Hippocampal formation (tissue), 2 donors: ENCODE results near the gene HP1BP3.
"Not testable (repeated sequence)": the region's sequence is repeated elsewhere in the genome, so short reads cannot be mapped to it uniquely, and the experiment has no call there.

Source experiments
- DNase-seq, 2 donors: peaks; one replicate each; lab custom pipeline; 2025; lab: John Stamatoyannopoulos, UW

The HP1BP3 gene

GRCh38 chr1:20787029-20787839 is at the start of gene HP1BP3:
HP1BP3 (minus strand) TSS chr1:20787307; CDS start chr1:20780440, 6,867 bp downstream.
- peak; percentile 52 to 73 for DNase-seq

GRCh38 chr1:20836230-20836629 is 49.1 kb upstream of the HP1BP3 start:
- DNase-seq: no peak

- DNase-seq: no peak
These were observed 47.7 kb upstream of the HP1BP3 start for GRCh38 chr1:20834780-20835179.

- no peak for DNase-seq
These were observed 47.1 kb upstream of the HP1BP3 start for GRCh38 chr1:20834192-20834591.

GRCh38 chr1:20830378-20830777 is 43.3 kb upstream of the HP1BP3 start:
- no peak for DNase-seq

GRCh38 chr1:20829946-20830345 is 42.8 kb upstream of the HP1BP3 start:
- no peak for DNase-seq

- no peak for DNase-seq
These were observed 42.4 kb upstream of the HP1BP3 start for GRCh38 chr1:20829531-20829930.

- no peak for DNase-seq
These were observed 36.7 kb upstream of the HP1BP3 start for GRCh38 chr1:20823845-20824244.

GRCh38 chr1:20821466-20821865 is 34.4 kb upstream of the HP1BP3 start:
- DNase-seq: no peak

- no peak for DNase-seq
These were observed 32.7 kb upstream of the HP1BP3 start for GRCh38 chr1:20819818-20820217.

GRCh38 chr1:20814534-20814871 is 27.4 kb upstream of the HP1BP3 start:
- DNase-seq: no peak

GRCh38 chr1:20811916-20812315 is 24.8 kb upstream of the HP1BP3 start:
- DNase-seq: no peak

GRCh38 chr1:20793236-20793635 is 6.1 kb upstream of the HP1BP3 start:
- DNase-seq: no peak

GRCh38 chr1:20792196-20792595 is 5.1 kb upstream of the HP1BP3 start:
- no peak for DNase-seq

GRCh38 chr1:20790785-20791184 is 3.7 kb upstream of the HP1BP3 start:
- no peak for DNase-seq

- not testable (repeated sequence) for DNase-seq
These were observed 2.5 kb upstream of the HP1BP3 start for GRCh38 chr1:20789598-20789997.

GRCh38 chr1:20787840-20788795 is 1.0 kb upstream of the HP1BP3 start:
- DNase-seq: no peak

GRCh38 chr1:20786253-20787028 is 666 bp downstream of the HP1BP3 start:
- peak; percentile 89 to 93 for DNase-seq

GRCh38 chr1:20785907-20786252 is 1.2 kb downstream of the HP1BP3 start:
- no peak for DNase-seq

GRCh38 chr1:20775700-20776099 is 11.4 kb downstream of the HP1BP3 start:
- no peak for DNase-seq

GRCh38 chr1:20771780-20772179 is 15.3 kb downstream of the HP1BP3 start:
- DNase-seq: no peak
